ENCODE data around the gene ERC2.

- TF ChIP-seq POLR2AphosphoS5 (IDR thresholded peaks at IDR 0.05; ENCODE audit: low read depth, low read length) (no peak), POLR2A (IDR thresholded peaks at IDR 0.05; ENCODE audit: low read depth, low read length) (no peak), TAF1 (IDR thresholded peaks at IDR 0.05; ENCODE audit: borderline replicate concordance, low read depth, low read length) (no peak)
Observed at GRCh38 chr3:56260262-56260661, 208.0 kb downstream of the ERC2 start.

Measured in GM12892 (cell line).